ENCODE measurements around the gene MYMK. TPM values are rescaled to one million over a fixed set of nuclear protein-coding genes. Genes with fewer than 3 reads are reported as not detected.

The MYMK gene
- total RNA-seq, 1 experiment from 2014 or later = not detected

DNA sequence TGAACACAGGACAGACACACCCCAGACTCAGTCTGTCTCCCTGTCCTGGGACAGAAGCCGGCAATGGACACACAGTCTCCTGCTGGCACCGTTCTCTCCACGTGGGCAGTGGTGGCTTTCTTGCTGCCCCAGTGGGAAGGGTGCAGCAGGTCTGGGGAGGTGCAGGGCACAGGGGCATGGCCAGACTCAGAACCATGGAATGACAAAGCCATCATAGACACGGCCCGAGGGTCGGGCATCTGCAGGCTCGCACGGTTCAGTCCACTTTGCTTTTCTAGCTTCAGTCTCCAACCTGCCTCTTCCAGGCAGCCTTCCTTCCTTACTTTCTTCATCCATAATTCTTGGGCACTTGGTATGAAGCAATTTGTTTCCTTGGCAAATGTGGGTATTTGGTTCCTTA, 16.7 kb downstream of the MYMK start:
- Mint-ChIP-seq H3K27ac (ENCODE audit: unreplicated experiment) (no peak overlapping the region), H3K27me3 (ENCODE audit: unreplicated experiment) (peaks cover 21% of the 10 kb centered on the region), H3K36me3 (ENCODE audit: insufficient read depth, unreplicated experiment) (no peaks in the 10 kb centered on the region), H3K9me3 (ENCODE audit: low read depth, unreplicated experiment) (no peaks in the 10 kb centered on the region), H3K4me3 (ENCODE audit: low read depth, unreplicated experiment) (no peak overlapping the region), H3K4me1 (ENCODE audit: low read depth, unreplicated experiment) (no peaks in the 10 kb centered on the region)
- no TSS peak for BruUV-seq (replicated peaks)
- DNase-seq = no peak
- no peak for TF ChIP-seq CTCF (IDR thresholded peaks at IDR 0.05; ENCODE audit: unreplicated experiment)
- intact Hi-C loops (cut with micrococcal nuclease; ENCODE audit: unreplicated experiment) = no loop called here
- CTCF ChIA-PET = no interaction called here

GRCh38 chr9:133507246-133507965, 17.4 kb downstream of the MYMK start:
- no peak overlapping the region for H3K4me3 Mint-ChIP-seq (ENCODE audit: low read depth, unreplicated experiment)
- peaks cover 1% of the 10 kb centered on the region for H3K9me3 Mint-ChIP-seq (ENCODE audit: low read depth, unreplicated experiment)
- no peak for DNase-seq
- intact Hi-C loops (cut with micrococcal nuclease; ENCODE audit: unreplicated experiment) = no loop called here
- no peak for TF ChIP-seq CTCF (IDR thresholded peaks at IDR 0.05; ENCODE audit: unreplicated experiment)
- H3K27me3 Mint-ChIP-seq (ENCODE audit: unreplicated experiment) = peaks cover 27% of the 10 kb centered on the region
- no peaks in the 10 kb centered on the region for H3K4me1 Mint-ChIP-seq (ENCODE audit: low read depth, unreplicated experiment)
- CTCF ChIA-PET = no interaction called here
- H3K36me3 Mint-ChIP-seq (ENCODE audit: insufficient read depth, unreplicated experiment) = no peaks in the 10 kb centered on the region
- no TSS peak for BruUV-seq (replicated peaks)
- H3K27ac Mint-ChIP-seq (ENCODE audit: unreplicated experiment) = no peak overlapping the region

DNA sequence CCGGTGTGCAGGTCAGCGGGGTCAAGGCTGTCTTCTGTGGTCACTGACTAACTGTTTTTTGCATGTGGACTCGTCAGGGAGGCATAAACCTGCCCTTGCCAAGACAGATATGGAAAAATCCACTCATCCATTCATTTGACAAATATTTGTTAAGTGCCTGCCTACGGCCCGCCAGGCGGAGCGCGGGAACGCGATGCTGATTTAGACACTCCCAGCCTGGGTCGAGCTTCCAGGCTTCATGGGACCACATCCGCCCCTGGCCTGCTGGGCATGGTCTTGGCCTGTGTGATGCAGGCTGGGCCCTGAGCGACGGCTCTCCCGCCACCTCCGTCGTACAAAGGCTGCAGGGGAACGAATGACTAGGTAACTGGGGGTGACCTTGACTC, 18.1 kb downstream of the MYMK start:
- H3K4me1 Mint-ChIP-seq (ENCODE audit: low read depth, unreplicated experiment) = no peaks in the 10 kb centered on the region
- peaks cover 4% of the 10 kb centered on the region for H3K9me3 Mint-ChIP-seq (ENCODE audit: low read depth, unreplicated experiment)
- no peak overlapping the region for H3K27ac Mint-ChIP-seq (ENCODE audit: unreplicated experiment)
- DNase-seq = peak; percentile 30
- H3K4me3 Mint-ChIP-seq (ENCODE audit: low read depth, unreplicated experiment) = no peak overlapping the region
- BruUV-seq (replicated peaks) = no TSS peak
- peaks cover 35% of the 10 kb centered on the region for H3K27me3 Mint-ChIP-seq (ENCODE audit: unreplicated experiment)
- intact Hi-C loops (cut with micrococcal nuclease; ENCODE audit: unreplicated experiment) = no loop called here
- CTCF ChIA-PET = no interaction called here
- no peaks in the 10 kb centered on the region for H3K36me3 Mint-ChIP-seq (ENCODE audit: insufficient read depth, unreplicated experiment)
- TF ChIP-seq CTCF (IDR thresholded peaks at IDR 0.05; ENCODE audit: unreplicated experiment) = no peak

DNA sequence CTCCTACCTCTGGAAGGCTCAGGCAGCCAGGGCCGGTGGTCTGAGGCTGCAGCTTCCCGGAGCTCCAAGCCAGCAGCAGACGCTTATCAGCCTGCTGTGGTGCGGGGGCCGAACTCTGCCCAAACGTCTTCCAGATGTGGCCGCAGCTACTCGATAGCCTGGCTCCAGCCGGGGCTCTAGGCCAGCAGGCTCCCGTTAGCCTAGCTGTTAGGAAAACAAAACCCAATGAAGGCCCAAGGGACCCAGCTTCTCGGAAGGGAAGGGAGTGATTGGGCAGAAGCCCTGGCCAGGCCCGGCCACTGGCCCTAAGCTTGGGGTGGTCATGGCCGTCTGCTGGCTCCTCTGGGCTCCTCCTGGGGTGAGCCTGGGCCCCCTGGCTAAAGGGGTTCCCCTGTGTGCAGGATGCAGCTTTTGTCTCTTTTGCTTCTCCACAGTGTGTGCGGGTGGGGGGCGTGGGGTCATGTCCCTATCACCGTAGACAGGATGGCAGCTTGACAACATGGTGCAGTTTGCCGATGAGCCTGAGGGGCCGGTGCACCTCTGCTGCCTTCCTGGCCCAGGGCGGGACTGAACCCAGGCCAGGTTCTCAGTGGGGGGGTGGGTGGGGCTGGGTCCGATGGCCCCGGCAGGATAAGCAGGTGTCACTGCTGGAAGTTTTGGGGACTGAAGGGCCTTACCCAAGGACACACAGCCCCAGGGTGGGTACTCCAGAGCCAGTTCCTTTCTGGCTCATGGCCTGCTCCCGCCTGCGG, 18.7 kb downstream of the MYMK start:
- DNase-seq = no peak
- Mint-ChIP-seq H3K4me1 (ENCODE audit: low read depth, unreplicated experiment) (no peaks in the 10 kb centered on the region), H3K4me3 (ENCODE audit: low read depth, unreplicated experiment) (no peak overlapping the region), H3K36me3 (ENCODE audit: insufficient read depth, unreplicated experiment) (no peaks in the 10 kb centered on the region), H3K27me3 (ENCODE audit: unreplicated experiment) (peaks cover 40% of the 10 kb centered on the region), H3K9me3 (ENCODE audit: low read depth, unreplicated experiment) (peaks cover 4% of the 10 kb centered on the region), H3K27ac (ENCODE audit: unreplicated experiment) (no peak overlapping the region)
- intact Hi-C loops (cut with micrococcal nuclease; ENCODE audit: unreplicated experiment) = no loop called here
- no peak for TF ChIP-seq CTCF (IDR thresholded peaks at IDR 0.05; ENCODE audit: unreplicated experiment)
- CTCF ChIA-PET = no interaction called here
- BruUV-seq (replicated peaks) = no TSS peak

All from Calu3 (cell line).